ENCODE results near the gene DOCK10.
A peak's percentile ranks its signal among the peaks of the same experiment; 100 is the strongest.

Gene DOCK10

GRCh38 chr2:225017098-225017685 is 25.1 kb downstream of the DOCK10 start:
- no peaks in the 10 kb centered on the region for H3K36me3 ChIP-seq
- H3K4me1 ChIP-seq: no peaks in the 10 kb centered on the region
- H3K27me3 ChIP-seq: no peaks in the 10 kb centered on the region
- no peak overlapping the region for H3K27ac ChIP-seq
- no peak overlapping the region for H3K4me3 ChIP-seq
- 0 out of 2 replicates have a peak, but pooled peaks cover 19% of the 10 kb centered on the region for H4K20me1 ChIP-seq
- H3K4me2 ChIP-seq: no peak overlapping the region
- no peak overlapping the region for H3K9ac ChIP-seq
- H3K9me3 ChIP-seq: no peaks in the 10 kb centered on the region
- no peak for TF ChIP-seq Cebpa-rat (IDR thresholded peaks at IDR 0.05)

DNA sequence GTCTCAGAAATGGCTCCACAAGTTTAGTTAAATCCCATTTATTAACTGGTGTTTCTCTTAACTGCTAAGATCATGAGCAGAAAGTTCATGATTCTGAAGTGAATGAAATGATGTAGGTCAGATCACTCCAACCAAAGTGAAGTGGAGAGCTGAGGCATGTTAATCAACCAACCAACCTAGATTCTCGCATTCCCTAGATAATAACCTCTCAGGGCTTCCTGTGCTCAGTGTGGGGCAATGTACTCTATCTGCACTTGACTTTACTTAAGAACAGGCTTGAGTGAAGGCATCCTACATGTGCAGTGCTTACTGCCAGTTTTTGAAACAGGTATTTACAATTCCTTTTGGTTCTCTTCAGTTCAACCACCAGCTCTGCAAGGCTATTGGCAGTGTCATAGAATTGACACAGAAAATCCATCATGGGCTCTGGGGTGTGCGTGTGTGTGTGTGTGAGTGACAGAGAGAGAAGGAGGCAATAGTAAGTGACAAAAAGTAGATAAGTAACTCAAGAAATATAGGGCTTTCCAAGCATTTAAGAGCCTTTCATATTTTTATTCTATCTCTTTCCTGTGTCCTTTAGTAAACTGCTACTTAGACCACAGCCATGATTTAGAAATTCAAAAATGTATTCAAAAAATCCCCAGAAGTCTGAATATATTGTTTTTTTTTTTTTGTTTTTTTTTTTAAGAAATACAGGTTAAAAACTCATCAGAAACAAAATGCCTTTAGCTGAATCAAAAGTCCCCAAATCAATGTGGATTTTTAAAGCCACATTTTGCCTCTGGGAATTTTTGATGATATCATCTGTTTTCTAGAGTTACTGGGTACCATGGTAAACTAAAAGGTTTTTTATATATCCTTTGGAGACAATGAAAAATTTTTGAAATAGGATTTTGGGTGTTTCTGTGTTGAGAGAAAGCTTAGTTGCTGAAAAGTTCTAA is 28.6 kb downstream of the DOCK10 start:
- H4K20me1 ChIP-seq: 0 out of 2 replicates have a peak, but pooled peaks cover 10% of the 10 kb centered on the region
- no peak overlapping the region for H3K4me3 ChIP-seq
- no peak overlapping the region for H3K9ac ChIP-seq
- no peaks in the 10 kb centered on the region for H3K36me3 ChIP-seq
- no peak overlapping the region for H3K27ac ChIP-seq
- no peak overlapping the region for H3K4me2 ChIP-seq
- H3K4me1 ChIP-seq: peaks cover 3% of the 10 kb centered on the region
- no peak for TF ChIP-seq Cebpa-rat (IDR thresholded peaks at IDR 0.05)
- no peaks in the 10 kb centered on the region for H3K9me3 ChIP-seq
- H3K27me3 ChIP-seq: no peaks in the 10 kb centered on the region

DNA sequence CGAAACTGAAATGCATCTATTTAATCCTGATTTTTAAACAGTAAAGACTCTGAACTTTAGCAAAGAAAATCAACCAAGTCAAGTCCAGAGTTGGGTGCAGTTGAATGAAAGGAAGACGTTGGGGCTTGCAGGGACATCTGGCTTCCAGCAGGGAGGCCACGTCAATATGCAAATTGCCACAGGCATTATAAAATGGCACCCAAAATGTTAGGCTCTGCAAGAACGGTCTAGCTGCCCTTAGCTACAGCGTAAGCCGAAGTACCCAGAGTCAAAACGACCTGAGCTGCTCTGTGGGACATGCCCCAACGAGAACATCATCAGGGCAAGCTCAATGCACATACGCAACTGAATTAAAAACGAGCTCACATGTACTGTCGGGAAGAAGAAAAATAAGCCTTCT is 30.7 kb downstream of the DOCK10 start:
- no peaks in the 10 kb centered on the region for H3K36me3 ChIP-seq
- H3K4me1 ChIP-seq: peaks cover 13% of the 10 kb centered on the region
- no peaks in the 10 kb centered on the region for H3K9me3 ChIP-seq
- no peak for TF ChIP-seq Cebpa-rat (IDR thresholded peaks at IDR 0.05)
- H3K9ac ChIP-seq: no peak overlapping the region
- no peak overlapping the region for H3K27ac ChIP-seq
- H3K4me3 ChIP-seq: no peak overlapping the region
- no peak overlapping the region for H3K4me2 ChIP-seq
- H3K27me3 ChIP-seq: no peaks in the 10 kb centered on the region
- 0 out of 2 replicates have a peak, but pooled peaks cover 10% of the 10 kb centered on the region for H4K20me1 ChIP-seq

- Histone ChIP-seq H3K36me3 (no peaks in the 10 kb centered on the region), H3K4me2 (no peak overlapping the region), H3K9ac (no peak overlapping the region), H3K9me3 (no peaks in the 10 kb centered on the region), H3K27me3 (no peaks in the 10 kb centered on the region), H3K27ac (no peak overlapping the region), H4K20me1 (0 out of 2 replicates have a peak, but pooled peaks cover 10% of the 10 kb centered on the region), H3K4me1 (peaks cover 13% of the 10 kb centered on the region), H3K4me3 (no peak overlapping the region)
- TF ChIP-seq Cebpa-rat (IDR thresholded peaks at IDR 0.05): no peak
These were observed 31.5 kb downstream of the DOCK10 start for GRCh38 chr2:225010804-225011203.

GRCh38 chr2:225009768-225010167 is 32.5 kb downstream of the DOCK10 start:
- no peak overlapping the region for H3K4me2 ChIP-seq

GRCh38 chr2:225008935-225009334 is 33.3 kb downstream of the DOCK10 start:
- Histone ChIP-seq H3K27me3 (no peaks in the 10 kb centered on the region), H3K9ac (no peak overlapping the region), H3K4me1 (peaks cover 13% of the 10 kb centered on the region), H4K20me1 (0 out of 2 replicates have a peak, but pooled peaks cover 10% of the 10 kb centered on the region), H3K36me3 (no peaks in the 10 kb centered on the region), H3K9me3 (no peaks in the 10 kb centered on the region), H3K4me3 (no peak overlapping the region), H3K4me2 (peak overlapping the region; percentile 29), H3K27ac (no peak overlapping the region)
- no peak for TF ChIP-seq Cebpa-rat (IDR thresholded peaks at IDR 0.05)

More at GRCh38 chr2:225009768-225010167, 32.5 kb downstream of the DOCK10 start:
- Histone ChIP-seq H3K27ac (no peak overlapping the region), H4K20me1 (0 out of 2 replicates have a peak, but pooled peaks cover 10% of the 10 kb centered on the region), H3K9me3 (no peaks in the 10 kb centered on the region), H3K4me3 (no peak overlapping the region), H3K9ac (no peak overlapping the region), H3K4me1 (peaks cover 13% of the 10 kb centered on the region), H3K36me3 (no peaks in the 10 kb centered on the region), H3K27me3 (no peaks in the 10 kb centered on the region)
- no peak for TF ChIP-seq Cebpa-rat (IDR thresholded peaks at IDR 0.05)

GRCh38 chr2:225008179-225008856 is 34.0 kb downstream of the DOCK10 start:
- no peak overlapping the region for H3K27ac ChIP-seq

DNA sequence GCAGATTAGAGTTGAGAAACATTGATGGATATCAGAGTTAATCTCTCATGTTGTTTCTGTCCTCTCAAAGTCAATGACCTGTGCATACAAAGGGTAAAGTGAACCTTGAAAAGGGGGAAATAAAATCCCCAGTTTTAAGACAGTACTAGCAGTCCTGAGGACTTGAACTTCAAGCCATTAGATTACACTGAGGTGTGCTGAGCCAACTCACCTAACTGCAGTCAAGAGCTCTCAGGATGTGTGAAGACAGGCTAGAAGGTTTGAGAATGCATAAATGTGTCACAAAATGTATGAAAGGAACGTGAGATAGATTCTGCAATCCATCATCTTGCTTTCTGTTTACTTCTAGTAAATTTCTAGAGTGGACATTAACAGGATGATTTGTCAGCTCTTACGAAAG is 35.5 kb downstream of the DOCK10 start:
- H3K27ac ChIP-seq: no peak overlapping the region
- no peak overlapping the region for H3K4me3 ChIP-seq
- H3K9ac ChIP-seq: no peak overlapping the region
- no peaks in the 10 kb centered on the region for H3K9me3 ChIP-seq
- H3K4me1 ChIP-seq: peaks cover 33% of the 10 kb centered on the region
- TF ChIP-seq Cebpa-rat (IDR thresholded peaks at IDR 0.05): no peak
- H3K36me3 ChIP-seq: no peaks in the 10 kb centered on the region
- H4K20me1 ChIP-seq: peaks cover 9% of the 10 kb centered on the region
- H3K27me3 ChIP-seq: no peaks in the 10 kb centered on the region
- H3K4me2 ChIP-seq: no peak overlapping the region

More at GRCh38 chr2:225008179-225008856, 34.0 kb downstream of the DOCK10 start:
- H3K9ac ChIP-seq: no peak overlapping the region
- no peak for TF ChIP-seq Cebpa-rat (IDR thresholded peaks at IDR 0.05)
- 0 out of 2 replicates have a peak, but pooled peaks cover 10% of the 10 kb centered on the region for H4K20me1 ChIP-seq
- H3K9me3 ChIP-seq: no peaks in the 10 kb centered on the region
- H3K4me1 ChIP-seq: peaks cover 17% of the 10 kb centered on the region
- no peaks in the 10 kb centered on the region for H3K27me3 ChIP-seq
- no peaks in the 10 kb centered on the region for H3K36me3 ChIP-seq
- peak overlapping the region; percentile 29 for H3K4me2 ChIP-seq
- no peak overlapping the region for H3K4me3 ChIP-seq

GRCh38 chr2:225004597-225004996 is 37.7 kb downstream of the DOCK10 start:
- Histone ChIP-seq H4K20me1 (peaks cover 7% of the 10 kb centered on the region), H3K36me3 (no peaks in the 10 kb centered on the region), H3K9me3 (no peaks in the 10 kb centered on the region), H3K4me1 (peaks cover 44% of the 10 kb centered on the region), H3K27ac (no peak overlapping the region), H3K4me3 (no peak overlapping the region), H3K27me3 (no peaks in the 10 kb centered on the region), H3K9ac (no peak overlapping the region), H3K4me2 (no peak overlapping the region)
- TF ChIP-seq Cebpa-rat (IDR thresholded peaks at IDR 0.05): no peak
